ENCODE measurements around the gene ZG16. TPM values are rescaled to one million over a fixed set of nuclear protein-coding genes. Genes with fewer than 3 reads are reported as not detected.
"Not testable (repeated sequence)": the region's sequence is repeated elsewhere in the genome, so short reads cannot be mapped to it uniquely, and the experiment has no call there.

ZG16 gene
- total and polyA plus RNA-seq, 9 of the 15 experiments (the other 6 are each of a cell fraction or from before 2014, with no cell fraction given), result 0.04 TPM; not detected in 8

GRCh38 chr16:29783094-29783953 lies 5.3 kb downstream of the ZG16 start (continued):
- TF ChIP-seq PBX2 (CRISPR knock-in tag; IDR thresholded peaks at IDR 0.05; ENCODE audit: low read depth); NR2C2 (CRISPR knock-in tag; IDR thresholded peaks at IDR 0.05): not testable (repeated sequence)
- peak; percentile 73 for TF ChIP-seq PBX2 (tag; conservative IDR thresholded peaks at IDR 0.05; ENCODE audit: low read depth)
- TF ChIP-seq TAF7 (tag; IDR thresholded peaks at IDR 0.05), result peak; percentile 83
- peak; percentile 95 for TF ChIP-seq HDAC8 (tag; IDR thresholded peaks at IDR 0.05)
- TF ChIP-seq KLF6 (CRISPR knock-in tag; IDR thresholded peaks at IDR 0.05; ENCODE audit: borderline replicate concordance), result peak; percentile 95
- peak; percentile 81; the same call in 1 of the 2 replicates for TF ChIP-seq HOMEZ (CRISPR knock-in tag; IDR thresholded peaks at IDR 0.05)
- TF ChIP-seq NCOR1 (IDR thresholded peaks at IDR 0.05), result 0 out of 2 replicates have a peak, but pooled peaks have one; percentile 8
- TF ChIP-seq IRF9 (tag; IDR thresholded peaks at IDR 0.05), result peak; percentile 82
- peak; percentile 75 for TF ChIP-seq NR2C2 (tag; IDR thresholded peaks at IDR 0.05)
- TF ChIP-seq TCF15 (CRISPR knock-in tag; IDR thresholded peaks at IDR 0.05), result peak; percentile 92
- peak; percentile 83 for TF ChIP-seq DMBX1 (CRISPR knock-in tag; IDR thresholded peaks at IDR 0.05; ENCODE audit: borderline replicate concordance)
- peak; percentile 95 for TF ChIP-seq ZNF766 (CRISPR knock-in tag; conservative IDR thresholded peaks at IDR 0.05)
- peak; percentile 72; the same call in 1 of the 2 replicates for TF ChIP-seq PATZ1 (CRISPR knock-in tag; IDR thresholded peaks at IDR 0.05; ENCODE audit: borderline replicate concordance)
- TF ChIP-seq L3MBTL2 (IDR thresholded peaks at IDR 0.05), result peak; percentile 25; the same call in 1 of the 2 replicates
- TF ChIP-seq PHTF2 (CRISPR knock-in tag; IDR thresholded peaks at IDR 0.05), result peak; percentile 87; the same call in 1 of the 2 replicates
- TF ChIP-seq ZBTB12 (CRISPR knock-in tag; IDR thresholded peaks at IDR 0.05), result peak; percentile 20; the same call in 1 of the 2 replicates
- TF ChIP-seq SMARCE1 (IDR thresholded peaks at IDR 0.05), result peak; percentile 35; the same call in 1 of the 2 replicates
